Activated CD4-positive, alpha-beta T cell treated with anti-CD3 and anti-CD28 coated beads for 36 hours (primary cell): ENCODE measurements around the gene COLEC12. TPM values are rescaled to one million over a fixed set of nuclear protein-coding genes. Genes with fewer than 3 reads are reported as not detected.

ENCODE experiments used
- ATAC-seq: fragments of 200-7000 bp; cut with Tn5 transposase; one replicate; pipeline ENCODE4 v1.10.0; 2021; ENCODE audit warnings: mild to moderate bottlenecking, moderate library complexity
- CTCF ChIA-PET: fragments of 350-600 bp; sonication (Branson Sonifier 250); formaldehyde crosslinking; loops from one replicate; lab custom pipeline; 2021; ENCODE audit warnings: antibody characterized with exemption; lab: Charles Lee
- POLR2A ChIA-PET: fragments of 350-600 bp; sonication (Branson Sonifier 250); formaldehyde crosslinking; loops from one replicate; lab custom pipeline; 2021; ENCODE audit warnings: antibody characterized with exemption, inconsistent platforms; lab: Charles Lee
- DNase-seq: peaks from one replicate; pipeline ENCODE4 v3.0.0-alpha.2; 2020
- H3K27ac Mint-ChIP-seq: one replicate; pipeline ENCODE4 v1.8.0; 2021; ENCODE audit warnings: mixed read lengths
- H3K27me3 Mint-ChIP-seq: one replicate; pipeline ENCODE4 v1.8.0; 2021; ENCODE audit warnings: mixed read lengths
- H3K36me3 Mint-ChIP-seq: one replicate; pipeline ENCODE4 v1.8.0; 2021; ENCODE audit warnings: low read depth, mixed read lengths
- H3K4me1 Mint-ChIP-seq: one replicate; pipeline ENCODE4 v1.8.0; 2021; ENCODE audit warnings: mixed read lengths
- H3K4me3 Mint-ChIP-seq: one replicate; pipeline ENCODE4 v1.8.0; 2021; ENCODE audit warnings: mild to moderate bottlenecking, moderate library complexity, mixed read lengths
- H3K9me3 Mint-ChIP-seq: one replicate; pipeline ENCODE4 v1.8.0; 2021; ENCODE audit warnings: low read depth, mixed read lengths
- intact Hi-C, 2 experiments: fragments of 100-400 bp; cut with DNase I in 1 of 2; cut with micrococcal nuclease in 1 of 2; formaldehyde crosslinking; loops; one replicate each; pipeline versions ENCODE4 v1.14.2 to v1.15.1; 2022 to 2024; cut with DNase I, micrococcal nuclease
- total RNA-seq, 2 experiments: library from RNA; stranded (reverse); gene quantifications; one replicate each; pipeline ENCODE4 v1.2.3, GENCODE V29; 2021

Gene COLEC12
- total RNA-seq, 2 experiments from 2014 or later = not detected

DNA sequence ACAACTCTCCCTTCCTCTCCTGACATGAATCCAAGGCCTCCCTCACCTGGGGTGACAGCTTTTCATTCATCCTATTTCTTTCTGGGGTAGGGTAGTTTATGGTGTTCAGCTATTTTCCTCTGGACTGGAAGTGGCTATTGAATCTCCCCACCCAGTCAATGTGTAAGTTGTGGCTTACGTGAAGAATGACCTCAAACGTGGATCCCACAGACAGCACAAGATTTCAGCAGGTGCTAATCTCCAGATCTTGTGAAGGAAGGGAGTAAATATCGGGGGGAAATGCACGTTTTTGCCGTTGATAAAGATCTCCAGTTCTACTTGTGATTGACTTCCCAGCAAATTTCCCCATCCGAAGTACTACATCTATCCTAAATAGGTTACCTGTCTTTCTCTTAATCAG is 161.3 kb downstream of the COLEC12 start:
- intact Hi-C loops = no loop called here
- Mint-ChIP-seq H3K27ac (no peak overlapping the region), H3K27me3 (peaks cover 5% of the 10 kb centered on the region), H3K36me3 (no peaks in the 10 kb centered on the region), H3K4me1 (no peaks in the 10 kb centered on the region), H3K9me3 (no peaks in the 10 kb centered on the region), H3K4me3 (no peak overlapping the region)
- POLR2A ChIA-PET = interaction anchor here (0.6 kb wide), 1 partner anchor 702 kb away, joined by 6 read pairs; no protein-coding TSS in a partner anchor
- no peak for DNase-seq
- CTCF ChIA-PET = interaction anchor here (0.6 kb wide), 1 partner anchor 31 kb away, joined by 3 read pairs; no protein-coding TSS in a partner anchor
- no peak for ATAC-seq

DNA sequence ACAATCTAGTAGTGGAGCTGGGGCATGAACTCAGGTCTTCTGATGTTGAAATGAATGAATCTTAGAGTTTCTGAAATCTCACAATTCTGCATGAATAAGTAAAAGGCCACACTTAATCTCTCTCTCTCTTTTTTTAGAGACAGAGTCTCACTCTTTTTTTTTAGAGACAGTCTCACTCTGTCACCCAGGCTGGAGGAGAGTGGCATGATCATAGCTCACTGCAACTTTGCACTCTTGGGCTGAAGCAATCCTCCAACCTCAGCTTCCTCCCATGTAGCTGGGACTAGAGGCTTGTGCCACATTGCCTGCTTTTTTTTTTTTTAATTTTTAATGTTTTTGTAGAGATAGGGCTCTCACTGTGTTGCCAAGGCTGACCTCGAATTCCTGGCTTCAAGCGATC is 163.8 kb downstream of the COLEC12 start:
- CTCF ChIA-PET = interaction anchor here (0.6 kb wide), 1 partner anchor 1063 kb away, joined by 3 read pairs; no protein-coding TSS in a partner anchor
- peaks cover 7% of the 10 kb centered on the region for H3K27me3 Mint-ChIP-seq
- no peaks in the 10 kb centered on the region for H3K36me3 Mint-ChIP-seq
- H3K4me1 Mint-ChIP-seq = no peaks in the 10 kb centered on the region
- H3K27ac Mint-ChIP-seq = no peak overlapping the region
- H3K4me3 Mint-ChIP-seq = no peak overlapping the region
- H3K9me3 Mint-ChIP-seq = no peaks in the 10 kb centered on the region
- no peak for DNase-seq
- no peak for ATAC-seq
- POLR2A ChIA-PET = no interaction called here
- intact Hi-C loops = no loop called here

- no peaks in the 10 kb centered on the region for H3K9me3 Mint-ChIP-seq
These were observed 164.8 kb downstream of the COLEC12 start for GRCh38 chr18:335733-336132.

GRCh38 chr18:334575-335132 is 165.8 kb downstream of the COLEC12 start:
- H3K4me3 Mint-ChIP-seq = no peak overlapping the region
- POLR2A ChIA-PET = no interaction called here
- no peak for DNase-seq
- CTCF ChIA-PET = interaction anchor here (0.7 kb wide), 1 partner anchor 14 kb away, joined by 3 read pairs; no protein-coding TSS in a partner anchor
- intact Hi-C loops = no loop called here
- peaks cover 10% of the 10 kb centered on the region for H3K27me3 Mint-ChIP-seq
- no peaks in the 10 kb centered on the region for H3K4me1 Mint-ChIP-seq
- H3K9me3 Mint-ChIP-seq = no peaks in the 10 kb centered on the region
- no peak overlapping the region for H3K27ac Mint-ChIP-seq
- ATAC-seq = no peak
- no peaks in the 10 kb centered on the region for H3K36me3 Mint-ChIP-seq

More at GRCh38 chr18:335733-336132, 164.8 kb downstream of the COLEC12 start:
- Mint-ChIP-seq H3K4me3 (no peak overlapping the region), H3K27me3 (peaks cover 10% of the 10 kb centered on the region), H3K27ac (no peak overlapping the region), H3K36me3 (no peaks in the 10 kb centered on the region), H3K4me1 (no peaks in the 10 kb centered on the region)
- intact Hi-C loops = no loop called here
- CTCF ChIA-PET = no interaction called here
- DNase-seq (no peak), ATAC-seq (no peak)
- POLR2A ChIA-PET = no interaction called here

- POLR2A ChIA-PET = no interaction called here
- ATAC-seq (no peak), DNase-seq (no peak)
- Mint-ChIP-seq H3K27ac (no peak overlapping the region), H3K4me3 (no peak overlapping the region), H3K36me3 (no peaks in the 10 kb centered on the region), H3K9me3 (no peaks in the 10 kb centered on the region), H3K27me3 (peaks cover 10% of the 10 kb centered on the region), H3K4me1 (no peaks in the 10 kb centered on the region)
- CTCF ChIA-PET = interaction anchor here (0.7 kb wide), 1 partner anchor 79 kb away, joined by 3 read pairs; no protein-coding TSS in a partner anchor
- intact Hi-C loops = no loop called here
These were observed 167.6 kb downstream of the COLEC12 start for GRCh38 chr18:332721-333510.

- POLR2A ChIA-PET = no interaction called here
- no peak overlapping the region for H3K4me3 Mint-ChIP-seq
These were observed 168.5 kb downstream of the COLEC12 start for GRCh38 chr18:332007-332406.

DNA sequence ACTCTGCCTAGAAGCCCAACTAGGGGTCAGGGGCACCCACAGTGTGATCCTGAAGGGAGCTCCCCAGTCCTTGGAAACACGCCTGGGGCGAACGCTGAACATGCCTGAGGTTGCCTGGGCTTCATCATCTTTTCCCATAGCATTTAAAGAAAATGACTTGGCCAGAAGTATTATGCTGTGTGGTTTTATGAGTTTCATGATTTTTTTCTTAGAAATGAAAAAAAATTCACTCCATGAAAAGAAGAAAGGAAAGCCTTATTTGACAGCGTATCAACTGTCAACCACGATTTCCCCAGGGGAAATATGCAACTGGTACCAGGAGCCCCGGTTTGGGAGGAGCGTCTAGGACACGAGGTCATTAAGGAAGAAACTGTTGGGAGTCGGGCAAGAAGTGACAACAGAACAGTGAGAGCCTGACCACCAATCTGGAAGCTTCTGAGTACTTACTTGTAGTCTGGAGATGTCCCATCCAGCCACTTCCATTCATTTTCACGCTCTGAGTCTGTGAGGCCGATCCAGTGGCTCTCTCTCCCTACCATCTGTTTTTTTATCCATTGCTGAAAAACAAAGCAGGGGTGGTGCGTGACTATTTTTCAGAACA is 169.2 kb downstream of the COLEC12 start:
- Mint-ChIP-seq H3K9me3 (no peaks in the 10 kb centered on the region), H3K4me3 (no peak overlapping the region), H3K27ac (no peak overlapping the region), H3K36me3 (no peaks in the 10 kb centered on the region), H3K27me3 (peaks cover 7% of the 10 kb centered on the region), H3K4me1 (no peaks in the 10 kb centered on the region)
- intact Hi-C loops = no loop called here
- DNase-seq (no peak), ATAC-seq (no peak)
- ChIA-PET CTCF (no interaction called here), POLR2A (no interaction called here)

More at GRCh38 chr18:332007-332406, 168.5 kb downstream of the COLEC12 start:
- ATAC-seq (no peak), DNase-seq (no peak)
- H3K9me3 Mint-ChIP-seq = no peaks in the 10 kb centered on the region
- no peaks in the 10 kb centered on the region for H3K4me1 Mint-ChIP-seq
- no peak overlapping the region for H3K27ac Mint-ChIP-seq
- CTCF ChIA-PET = no interaction called here
- H3K36me3 Mint-ChIP-seq = no peaks in the 10 kb centered on the region
- intact Hi-C loops = no loop called here
- H3K27me3 Mint-ChIP-seq = peaks cover 7% of the 10 kb centered on the region

- no peaks in the 10 kb centered on the region for H3K4me1 Mint-ChIP-seq
- ChIA-PET POLR2A (no interaction called here), CTCF (no interaction called here)
- no peak overlapping the region for H3K4me3 Mint-ChIP-seq
- ATAC-seq (no peak), DNase-seq (no peak)
- H3K27me3 Mint-ChIP-seq = peaks cover 7% of the 10 kb centered on the region
- H3K9me3 Mint-ChIP-seq = no peaks in the 10 kb centered on the region
- H3K27ac Mint-ChIP-seq = no peak overlapping the region
- intact Hi-C loops = no loop called here
- H3K36me3 Mint-ChIP-seq = no peaks in the 10 kb centered on the region
These were observed 171.6 kb downstream of the COLEC12 start for GRCh38 chr18:328928-329327.

GRCh38 chr18:326846-327245 is 173.7 kb downstream of the COLEC12 start:
- intact Hi-C loops = no loop called here
- CTCF ChIA-PET = no interaction called here
- Mint-ChIP-seq H3K27ac (no peak overlapping the region), H3K27me3 (peaks cover 4% of the 10 kb centered on the region), H3K4me3 (no peak overlapping the region), H3K4me1 (peaks cover 2% of the 10 kb centered on the region), H3K9me3 (no peaks in the 10 kb centered on the region), H3K36me3 (no peaks in the 10 kb centered on the region)
- POLR2A ChIA-PET = no interaction called here
- DNase-seq (no peak), ATAC-seq (no peak)

GRCh38 chr18:323253-323622 is 177.3 kb downstream of the COLEC12 start:
- no peaks in the 10 kb centered on the region for H3K9me3 Mint-ChIP-seq
- no peak overlapping the region for H3K4me3 Mint-ChIP-seq
- DNase-seq = no peak
- H3K36me3 Mint-ChIP-seq = no peaks in the 10 kb centered on the region
- H3K27ac Mint-ChIP-seq = no peak overlapping the region
- intact Hi-C loops = no loop called here
- ChIA-PET CTCF (no interaction called here), POLR2A (no interaction called here)
- no peak for ATAC-seq
- H3K4me1 Mint-ChIP-seq = peaks cover 2% of the 10 kb centered on the region
- peaks cover 1% of the 10 kb centered on the region for H3K27me3 Mint-ChIP-seq

- H3K4me3 Mint-ChIP-seq = no peak overlapping the region
These were observed 178.5 kb downstream of the COLEC12 start for GRCh38 chr18:321865-322467.

More at GRCh38 chr18:321865-322467, 178.5 kb downstream of the COLEC12 start:
- intact Hi-C loops = no loop called here
- Mint-ChIP-seq H3K4me1 (peaks cover 2% of the 10 kb centered on the region), H3K9me3 (no peaks in the 10 kb centered on the region), H3K27me3 (peaks cover 1% of the 10 kb centered on the region), H3K27ac (no peak overlapping the region), H3K36me3 (no peaks in the 10 kb centered on the region)
- POLR2A ChIA-PET = no interaction called here
- ATAC-seq (no peak), DNase-seq (no peak)
- CTCF ChIA-PET = no interaction called here
